ENCODE results near the gene BAIAP2. TPM values are rescaled to one million over a fixed set of nuclear protein-coding genes. Genes with fewer than 3 reads are reported as not detected.

The BAIAP2 gene
- polyA plus RNA-seq, 2 of the 4 experiments (the other 2 are of a cell fraction) = 7.1 to 27.5 TPM

DNA sequence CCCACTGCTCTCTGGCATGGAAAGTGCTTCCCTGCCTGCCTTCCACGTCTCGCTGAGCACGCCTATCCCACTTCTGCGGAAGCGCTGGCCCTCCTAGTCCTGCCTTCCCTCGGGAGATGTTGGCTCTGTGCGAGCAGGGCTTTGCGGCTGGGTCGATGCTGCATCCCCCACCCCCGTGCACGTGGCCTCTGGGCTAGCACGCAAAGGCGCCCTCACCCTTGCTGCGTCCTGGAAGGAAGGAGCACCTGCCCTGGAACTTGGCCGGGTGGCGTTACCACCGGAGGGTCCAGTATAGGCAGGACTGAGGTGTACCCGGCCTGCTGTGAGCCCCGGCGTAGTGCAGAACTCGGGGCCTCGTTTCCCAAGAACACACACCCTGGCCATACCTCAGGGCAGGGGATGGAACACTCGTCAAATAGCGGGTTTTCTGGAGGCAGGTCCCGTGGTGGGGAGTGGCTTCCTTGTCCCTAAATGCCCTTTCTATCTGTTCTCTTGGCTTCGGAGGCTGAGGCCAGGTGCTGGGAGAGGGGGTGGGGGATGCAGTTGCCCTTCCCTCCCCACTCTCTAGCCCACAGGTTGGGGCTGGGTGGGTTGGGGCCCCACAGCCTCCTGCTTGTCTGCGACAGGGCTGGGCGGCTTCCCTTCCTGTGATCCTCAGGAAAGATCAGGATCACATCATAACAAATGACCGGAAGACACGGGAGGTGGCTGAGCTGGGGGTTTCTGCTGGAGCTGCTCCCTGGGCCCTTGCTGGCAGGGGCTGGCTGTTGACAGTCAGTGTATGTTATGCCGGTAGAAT is 17.4 kb downstream of the BAIAP2 start:
- H3K9me3 ChIP-seq = no peaks in the 10 kb centered on the region
- POLR2A ChIA-PET = no interaction called here
- no peak for DNase-seq (ENCODE audit: low read depth in 1 of 2, low spot score in 1 of 2)
- H3K4me2 ChIP-seq = no peak overlapping the region
- no peak overlapping the region for H3K27ac ChIP-seq
- 88% methylated on average over 25 of the region's 31 CpGs for WGBS (ENCODE audit: missing lambda C conversion rate)
- CTCF ChIA-PET = interaction anchor here (37.9 kb wide), 1 partner anchor 46 kb away, joined by 880 read pairs; no protein-coding TSS in a partner anchor
- TF ChIP-seq MAZ (IDR thresholded peaks at IDR 0.05; ENCODE audit: borderline replicate concordance, low read depth, low read length) (no peak), TFCP2L1 (CRISPR knock-in tag; IDR thresholded peaks at IDR 0.05) (no peak), HEYL (CRISPR knock-in tag; IDR thresholded peaks at IDR 0.05) (no peak), RAD21 (conservative IDR thresholded peaks at IDR 0.05 in 1 of 2, IDR thresholded peaks at IDR 0.05 in 1 of 2) (no peak), RNF2 (IDR thresholded peaks at IDR 0.05; ENCODE audit: borderline replicate concordance, low read depth) (no peak), ZC3H11A (IDR thresholded peaks at IDR 0.05) (no peak), CEBPB (IDR thresholded peaks at IDR 0.05) (no peak), FOSB (CRISPR knock-in tag; IDR thresholded peaks at IDR 0.05) (no peak), MYC (IDR thresholded peaks at IDR 0.05; ENCODE audit: borderline replicate concordance, low read length) (no peak), KDM1A (IDR thresholded peaks at IDR 0.05; ENCODE audit: low read depth) (no peak), CBX2 (IDR thresholded peaks at IDR 0.05; ENCODE audit: borderline replicate concordance, low read depth) (no peak), CHD2 (IDR thresholded peaks at IDR 0.05; ENCODE audit: low read length, partially characterized antibody) (no peak), ESRRA (IDR thresholded peaks at IDR 0.05; ENCODE audit: borderline replicate concordance, low read length) (no peak), TP53 (CRISPR knock-in tag; IDR thresholded peaks at IDR 0.05) (no peak)
- TF ChIP-seq, protein P1, sequence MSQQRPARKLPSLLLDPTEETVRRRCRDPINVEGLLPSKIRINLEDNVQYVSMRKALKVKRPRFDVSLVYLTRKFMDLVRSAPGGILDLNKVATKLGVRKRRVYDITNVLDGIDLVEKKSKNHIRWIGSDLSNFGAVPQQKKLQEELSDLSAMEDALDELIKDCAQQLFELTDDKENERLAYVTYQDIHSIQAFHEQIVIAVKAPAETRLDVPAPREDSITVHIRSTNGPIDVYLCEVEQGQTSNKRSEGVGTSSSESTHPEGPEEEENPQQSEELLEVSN (IDR thresholded peaks at IDR 0.05; ENCODE audit: borderline replicate concordance, low read depth) = no peak
- TF ChIP-seq, protein P2, sequence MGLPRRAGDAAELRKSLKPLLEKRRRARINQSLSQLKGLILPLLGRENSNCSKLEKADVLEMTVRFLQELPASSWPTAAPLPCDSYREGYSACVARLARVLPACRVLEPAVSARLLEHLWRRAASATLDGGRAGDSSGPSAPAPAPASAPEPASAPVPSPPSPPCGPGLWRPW (IDR thresholded peaks at IDR 0.05) = no peak
- no peak overlapping the region for H3K4me3 ChIP-seq
- no peak for FAIRE-seq
- no peak for ATAC-seq
- H3K4me1 ChIP-seq = peaks cover 10% of the 10 kb centered on the region; the same call in 1 of the 3 replicates

DNA sequence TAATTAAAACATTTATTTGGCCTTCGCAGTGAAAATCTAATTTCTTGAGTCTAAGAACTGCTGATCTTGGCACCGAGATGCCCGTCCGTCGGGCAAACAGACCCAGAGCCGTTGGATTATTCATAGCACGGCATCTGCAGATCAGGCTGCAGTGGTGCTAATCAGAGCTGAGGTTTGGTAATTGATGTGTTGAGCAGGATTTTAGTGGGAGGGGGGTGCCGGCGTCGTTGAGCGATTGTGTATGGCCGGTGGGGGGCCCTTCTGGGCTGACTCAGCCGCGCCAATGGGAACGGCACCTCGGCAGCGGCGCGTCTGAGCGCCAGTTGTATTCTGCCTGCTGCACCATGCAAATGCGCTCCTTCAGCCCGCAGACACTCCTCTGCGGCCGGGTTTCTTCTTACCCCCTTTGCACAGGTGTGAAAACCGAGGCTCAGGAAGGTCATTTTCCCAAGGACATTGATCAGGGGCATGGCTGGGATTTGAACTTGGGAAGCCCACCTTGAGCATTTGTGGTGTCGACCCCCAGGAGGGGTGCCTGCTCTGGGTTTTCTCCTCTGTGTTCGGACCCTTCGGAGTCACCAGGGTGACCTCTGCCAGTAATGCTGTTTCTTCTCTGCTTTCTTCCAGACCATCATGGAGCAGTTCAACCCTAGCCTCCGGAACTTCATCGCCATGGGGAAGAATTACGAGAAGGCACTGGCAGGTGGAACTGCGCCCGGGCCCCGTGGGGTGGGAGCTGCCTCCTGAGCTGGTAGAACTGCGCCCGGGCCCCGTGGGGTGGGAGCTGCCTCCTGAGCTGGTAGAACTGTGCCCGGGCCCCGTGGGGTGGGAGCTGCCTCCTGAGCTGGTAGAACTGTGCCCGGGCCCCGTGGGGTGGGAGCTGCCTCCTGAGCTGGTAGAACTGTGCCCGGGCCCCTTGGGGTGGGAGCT is 18.4 kb downstream of the BAIAP2 start:
- Histone ChIP-seq H3K4me2 (no peak overlapping the region), H3K4me1 (peaks cover 13% of the 10 kb centered on the region; the same call in 1 of the 3 replicates), H3K4me3 (no peak overlapping the region), H3K27ac (no peak overlapping the region), H3K9me3 (no peaks in the 10 kb centered on the region)
- FAIRE-seq = no peak
- 91% methylated on average over 38 of the region's 42 CpGs for WGBS (ENCODE audit: missing lambda C conversion rate)
- CTCF ChIA-PET = interaction anchor here (0.8 to 37.9 kb wide), 2 partner anchors 17 to 45 kb away, joined by 3 to 880 read pairs; no protein-coding TSS in a partner anchor
- no peak for DNase-seq (ENCODE audit: low read depth in 1 of 2, low spot score in 1 of 2)
- no peak for TF ChIP-seq CHD2 (IDR thresholded peaks at IDR 0.05; ENCODE audit: low read length, partially characterized antibody)
- TF ChIP-seq, protein P3, sequence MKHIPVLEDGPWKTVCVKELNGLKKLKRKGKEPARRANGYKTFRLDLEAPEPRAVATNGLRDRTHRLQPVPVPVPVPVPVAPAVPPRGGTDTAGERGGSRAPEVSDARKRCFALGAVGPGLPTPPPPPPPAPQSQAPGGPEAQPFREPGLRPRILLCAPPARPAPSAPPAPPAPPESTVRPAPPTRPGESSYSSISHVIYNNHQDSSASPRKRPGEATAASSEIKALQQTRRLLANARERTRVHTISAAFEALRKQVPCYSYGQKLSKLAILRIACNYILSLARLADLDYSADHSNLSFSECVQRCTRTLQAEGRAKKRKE (CRISPR knock-in tag; IDR thresholded peaks at IDR 0.05; ENCODE audit: low read depth) = no peak
- no peak for TF ChIP-seq CEBPB (IDR thresholded peaks at IDR 0.05)
- TF ChIP-seq CHD4 (IDR thresholded peaks at IDR 0.05; ENCODE audit: borderline replicate concordance) = no peak
- TF ChIP-seq ESRRA (IDR thresholded peaks at IDR 0.05; ENCODE audit: borderline replicate concordance, low read length) = peak; percentile 79
- TF ChIP-seq MYC (IDR thresholded peaks at IDR 0.05; ENCODE audit: borderline replicate concordance, low read length) = no peak
- TF ChIP-seq EHMT2 (IDR thresholded peaks at IDR 0.05; ENCODE audit: low read depth) = no peak
- TF ChIP-seq NPAS2 (CRISPR knock-in tag; IDR thresholded peaks at IDR 0.05; ENCODE audit: borderline replicate concordance) = no peak
- TF ChIP-seq HOXB13 (CRISPR knock-in tag; IDR thresholded peaks at IDR 0.05; ENCODE audit: low read depth) = no peak
- POLR2A ChIA-PET = no interaction called here
- no peak for ATAC-seq

Measured in A549 (cell line).